Measurements from ENCODE around the gene STRAP. TPM values are rescaled to one million over a fixed set of nuclear protein-coding genes. Genes with fewer than 3 reads are reported as not detected.

STRAP gene
- total and polyA plus RNA-seq, 2 experiments from 2014 or later = 229 to 403 TPM

DNA sequence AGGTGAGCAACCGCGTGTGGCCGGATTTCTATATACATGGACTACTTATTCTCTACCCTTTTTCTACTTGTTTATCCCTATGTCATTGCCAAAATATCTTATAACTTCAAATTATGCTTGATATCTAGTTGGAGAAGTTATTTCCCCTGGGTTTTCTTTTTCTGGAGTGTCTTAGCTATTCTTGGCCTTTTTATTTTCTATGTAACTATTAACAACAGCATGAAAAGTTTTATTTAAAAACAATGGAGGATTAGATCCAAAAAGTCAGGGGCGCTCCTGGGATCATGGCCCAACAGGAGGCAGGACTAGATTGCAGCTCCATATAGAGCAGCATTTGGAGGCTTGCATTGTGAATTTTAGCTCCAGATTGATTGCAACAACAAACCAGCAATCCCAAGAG, 8.6 kb upstream of the STRAP start:
- H3F3A ChIP-seq (replicated peaks; ENCODE audit: low read depth) = no peaks in the 10 kb centered on the region
- DNase-seq (ENCODE audit: low spot score) (no peak), ATAC-seq (no peak)
- no peaks in the 10 kb centered on the region for H3K27me3 ChIP-seq (ENCODE audit: insufficient read depth)
- no peaks in the 10 kb centered on the region for H4K20me1 ChIP-seq (replicated peaks; ENCODE audit: insufficient read depth)
- no peak overlapping the region for H3K27ac ChIP-seq (ENCODE audit: low read depth)
- H3K9me2 ChIP-seq (ENCODE audit: insufficient read depth) = no peaks in the 10 kb centered on the region
- H3K79me2 ChIP-seq (replicated peaks; ENCODE audit: insufficient read depth) = no peaks in the 10 kb centered on the region
- TF ChIP-seq EZH2phosphoT487 (IDR thresholded peaks at IDR 0.05; ENCODE audit: unreplicated experiment) (no peak), REST (IDR thresholded peaks at IDR 0.05; ENCODE audit: unreplicated experiment) (no peak), EZH2 (IDR thresholded peaks at IDR 0.05; ENCODE audit: low read depth, unreplicated experiment) (no peak), JUNB (IDR thresholded peaks at IDR 0.05; ENCODE audit: unreplicated experiment) (no peak), ETS1 (IDR thresholded peaks at IDR 0.05) (no peak), ZNF331 (CRISPR knock-in tag; IDR thresholded peaks at IDR 0.05; ENCODE audit: low read depth) (no peak), ZNF114 (CRISPR knock-in tag; IDR thresholded peaks at IDR 0.05) (no peak), NANOG (IDR thresholded peaks at IDR 0.05; ENCODE audit: borderline replicate concordance) (no peak), STAT1 (IDR thresholded peaks at IDR 0.05; ENCODE audit: unreplicated experiment) (no peak), CREB1 (CRISPR knock-in tag; IDR thresholded peaks at IDR 0.05; ENCODE audit: low read depth) (no peak), ZNF462 (CRISPR knock-in tag; IDR thresholded peaks at IDR 0.05) (no peak), POLR2AphosphoS5 (IDR thresholded peaks at IDR 0.05; ENCODE audit: low read depth) (no peak)
- TF ChIP-seq, protein P1, sequence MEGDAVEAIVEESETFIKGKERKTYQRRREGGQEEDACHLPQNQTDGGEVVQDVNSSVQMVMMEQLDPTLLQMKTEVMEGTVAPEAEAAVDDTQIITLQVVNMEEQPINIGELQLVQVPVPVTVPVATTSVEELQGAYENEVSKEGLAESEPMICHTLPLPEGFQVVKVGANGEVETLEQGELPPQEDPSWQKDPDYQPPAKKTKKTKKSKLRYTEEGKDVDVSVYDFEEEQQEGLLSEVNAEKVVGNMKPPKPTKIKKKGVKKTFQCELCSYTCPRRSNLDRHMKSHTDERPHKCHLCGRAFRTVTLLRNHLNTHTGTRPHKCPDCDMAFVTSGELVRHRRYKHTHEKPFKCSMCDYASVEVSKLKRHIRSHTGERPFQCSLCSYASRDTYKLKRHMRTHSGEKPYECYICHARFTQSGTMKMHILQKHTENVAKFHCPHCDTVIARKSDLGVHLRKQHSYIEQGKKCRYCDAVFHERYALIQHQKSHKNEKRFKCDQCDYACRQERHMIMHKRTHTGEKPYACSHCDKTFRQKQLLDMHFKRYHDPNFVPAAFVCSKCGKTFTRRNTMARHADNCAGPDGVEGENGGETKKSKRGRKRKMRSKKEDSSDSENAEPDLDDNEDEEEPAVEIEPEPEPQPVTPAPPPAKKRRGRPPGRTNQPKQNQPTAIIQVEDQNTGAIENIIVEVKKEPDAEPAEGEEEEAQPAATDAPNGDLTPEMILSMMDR (conservative IDR thresholded peaks at IDR 0.05; ENCODE audit: low read depth in 2 of 2) = no peak
- H3K9me3 Mint-ChIP-seq = peaks cover 3% of the 10 kb centered on the region; the same call in 1 of the 3 replicates
- no peaks in the 10 kb centered on the region for H3K36me3 ChIP-seq (ENCODE audit: insufficient read depth)
- no peak overlapping the region for H3K4me2 ChIP-seq
- peaks cover 25% of the 10 kb centered on the region for H3K4me1 ChIP-seq (ENCODE audit: insufficient read depth)
- H3K4me1 Mint-ChIP-seq = peaks cover 33% of the 10 kb centered on the region
- peaks cover 13% of the 10 kb centered on the region for H3K36me3 Mint-ChIP-seq (ENCODE audit: low read depth)
- H3K27me3 Mint-ChIP-seq (ENCODE audit: insufficient read depth, low read depth, poor library complexity) = peaks cover 2% of the 10 kb centered on the region
- H2AFZ ChIP-seq = 0 out of 2 replicates have a peak overlapping the region, but pooled peaks have one; percentile 14
- no peak overlapping the region for H3K4me3 ChIP-seq
- H3K27ac Mint-ChIP-seq = no peak overlapping the region
- H3K4me3 Mint-ChIP-seq = no peak overlapping the region
